HG03060 (cell line): Measurements from ENCODE around the gene RUNX3.

ENCODE experiments used
- ATAC-seq: cut with Tn5 transposase; IDR thresholded peaks from one replicate; pipeline ENCODE4 v1.9.1; 2021; ENCODE audit warnings: low read depth, moderate number of reproducible peaks; ENCODE audit not compliant: unreplicated experiment

RUNX3 gene

DNA sequence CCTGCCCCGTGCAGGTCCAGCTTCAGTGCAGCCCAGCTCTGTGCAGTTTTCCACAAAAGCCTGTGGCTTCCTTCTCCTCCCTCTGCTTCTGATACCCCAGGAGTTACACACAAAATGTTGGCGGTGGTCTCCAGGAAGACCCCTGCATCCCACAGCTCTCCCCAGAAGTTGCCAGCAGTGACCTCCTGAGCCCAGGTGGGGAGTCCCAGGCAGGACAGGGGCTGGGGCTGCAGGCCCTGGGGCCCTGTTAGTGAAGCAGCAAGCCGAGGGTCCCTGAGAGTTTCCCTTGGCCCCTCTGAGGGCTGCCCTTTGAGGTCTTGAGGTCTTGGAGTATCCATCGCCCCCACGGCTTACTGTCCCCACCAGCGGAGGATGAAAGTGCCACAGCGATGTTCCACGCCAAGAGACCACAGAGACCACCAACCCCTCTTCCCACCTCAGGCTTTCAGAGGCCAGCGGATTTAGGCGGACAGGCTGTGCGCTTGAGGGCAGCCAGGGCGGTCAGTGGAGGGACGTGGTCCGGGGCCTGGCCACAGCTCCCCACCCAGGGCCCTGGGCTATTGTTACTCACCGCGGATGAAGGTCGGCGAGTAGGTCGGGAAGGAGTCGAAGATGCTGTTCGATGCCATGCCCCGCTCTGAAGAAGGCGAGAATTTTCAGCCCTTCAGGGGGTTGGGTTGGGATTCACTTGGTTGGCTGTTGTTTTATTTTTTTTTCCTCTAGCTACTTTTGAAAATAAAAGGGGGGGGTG lies 34.0 kb upstream of the RUNX3 start:
- no peak for ATAC-seq

GRCh38 chr1:24963099-24963872 lies 33.2 kb upstream of the RUNX3 start:
- no peak for ATAC-seq

DNA sequence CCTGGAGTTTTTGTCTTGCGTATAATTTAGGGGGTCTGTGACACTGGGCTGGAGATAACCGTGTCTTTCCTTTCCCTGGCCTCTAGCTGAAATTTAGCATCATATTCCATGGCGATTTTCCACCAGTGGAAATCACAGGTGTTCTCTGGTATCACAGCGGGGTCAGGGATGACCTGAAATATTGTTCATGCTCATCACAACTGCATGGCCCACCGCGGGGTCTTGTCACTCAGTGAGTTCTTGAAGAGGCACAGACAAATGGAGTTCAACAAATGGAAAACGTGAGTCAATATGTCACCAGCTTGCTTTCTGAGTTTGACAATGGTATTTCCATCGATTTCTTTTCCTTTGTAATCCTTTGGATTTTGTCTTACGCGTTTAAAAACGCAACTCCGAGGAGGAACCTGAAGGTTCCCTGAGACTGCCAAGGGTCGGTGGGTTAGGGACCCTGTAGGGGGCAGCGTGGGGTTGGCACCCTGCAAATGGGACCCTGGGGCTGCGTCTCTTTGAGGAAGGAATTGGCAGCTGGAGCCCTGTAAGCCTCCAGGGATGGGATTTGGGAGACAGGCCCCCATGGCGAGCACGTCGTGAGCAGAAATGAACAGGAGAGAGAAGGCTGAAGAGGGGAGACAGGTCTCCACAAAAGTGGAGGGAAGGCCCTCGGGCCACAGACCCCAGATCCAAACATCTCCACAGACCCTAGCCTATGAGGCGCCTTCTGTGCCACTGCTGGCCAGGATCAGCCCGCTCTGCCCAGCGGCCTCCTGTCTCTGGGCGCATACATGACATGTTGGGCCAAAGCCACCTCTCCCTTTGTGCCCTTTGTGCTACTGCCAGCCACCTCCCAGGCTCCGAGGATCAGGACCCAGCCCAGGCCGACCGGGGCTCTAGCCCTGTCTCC lies 32.1 kb upstream of the RUNX3 start:
- no peak for ATAC-seq

GRCh38 chr1:24961334-24961733 lies 31.3 kb upstream of the RUNX3 start:
- no peak for ATAC-seq

GRCh38 chr1:24960071-24960801 lies 30.2 kb upstream of the RUNX3 start:
- ATAC-seq: no peak

GRCh38 chr1:24959623-24959975 lies 29.5 kb upstream of the RUNX3 start:
- no peak for ATAC-seq

DNA sequence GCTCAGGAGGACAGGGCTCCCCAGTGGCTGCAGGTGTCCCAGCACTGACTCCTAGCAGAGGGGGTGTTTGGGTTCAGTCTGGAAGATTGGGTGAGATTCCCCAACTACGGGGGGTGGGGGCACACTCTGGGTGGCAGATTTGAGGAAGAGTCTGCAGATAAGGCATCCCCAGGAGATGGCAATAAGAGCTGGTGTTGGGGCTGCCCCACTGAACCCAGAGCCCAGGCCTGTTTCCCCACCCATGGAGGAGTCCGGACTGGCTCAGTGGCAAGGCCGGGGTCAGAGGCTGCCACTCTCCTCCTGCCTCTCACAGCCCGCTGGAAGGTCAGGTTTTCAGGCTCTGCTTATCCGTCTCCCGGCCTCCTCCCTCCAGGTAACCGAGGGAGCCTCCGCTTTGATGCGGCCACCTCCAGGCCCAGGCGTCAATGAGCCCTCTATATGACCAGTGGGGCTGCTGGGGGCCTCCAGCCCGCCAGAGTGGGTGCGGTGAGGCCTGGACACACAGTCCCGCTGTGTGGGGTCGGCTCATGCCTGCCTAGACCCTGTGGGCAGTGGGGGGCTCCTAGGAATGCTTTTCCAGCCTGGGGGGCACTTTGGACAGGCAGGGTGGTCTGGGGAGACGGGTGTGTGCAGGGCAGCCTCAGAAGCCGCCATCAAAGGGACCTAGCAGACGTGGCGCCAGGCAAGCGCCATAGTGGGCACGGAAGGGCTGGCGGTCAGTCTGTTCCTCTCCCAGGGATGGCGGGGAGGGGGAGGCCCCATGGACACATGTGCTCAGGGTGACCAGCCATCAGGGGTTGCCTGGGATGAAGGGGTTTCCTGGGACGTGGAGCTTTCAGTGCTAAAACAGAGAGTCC lies 28.9 kb upstream of the RUNX3 start:
- ATAC-seq: no peak

- ATAC-seq: no peak
These were observed 28.0 kb upstream of the RUNX3 start for GRCh38 chr1:24957808-24958752.

DNA sequence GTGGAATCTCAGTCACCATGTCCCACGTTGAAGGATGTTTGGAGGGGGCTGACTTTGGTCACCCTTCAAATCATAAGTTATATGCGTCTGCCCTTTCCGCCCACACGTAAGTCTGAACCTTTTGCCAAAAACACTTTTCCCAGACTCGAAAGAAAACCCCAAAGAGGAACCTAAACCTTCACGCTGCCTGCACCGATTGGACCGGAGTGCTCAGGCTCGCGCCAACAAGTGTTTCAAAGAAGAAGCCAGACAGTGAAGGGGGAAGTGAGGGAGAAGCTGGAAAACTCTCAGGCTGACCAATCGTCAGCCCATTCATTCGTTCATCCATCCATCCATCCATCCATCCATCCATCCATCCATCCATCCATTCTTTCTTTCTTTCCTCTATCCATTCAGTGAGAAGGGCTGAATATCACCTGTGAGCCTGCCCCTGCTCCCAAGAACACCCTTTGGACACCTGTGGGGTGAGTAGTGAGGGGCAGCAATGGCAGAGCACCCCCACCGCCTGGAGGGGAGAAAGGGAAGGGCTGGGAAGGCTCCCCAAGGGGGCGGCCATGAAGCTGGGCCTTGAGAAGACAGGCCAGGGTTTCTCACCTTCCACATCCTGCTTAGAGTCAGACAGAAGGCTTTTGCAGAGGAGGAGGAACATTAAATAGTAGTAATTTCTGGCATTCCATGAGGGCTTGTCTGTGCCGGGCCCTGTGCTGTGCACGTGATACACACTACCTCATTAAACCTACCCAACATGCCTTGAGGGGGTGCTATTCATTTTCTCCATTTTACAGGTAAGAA lies 27.1 kb upstream of the RUNX3 start:
- no peak for ATAC-seq

GRCh38 chr1:24955779-24956365 lies 25.8 kb upstream of the RUNX3 start:
- no peak for ATAC-seq

DNA sequence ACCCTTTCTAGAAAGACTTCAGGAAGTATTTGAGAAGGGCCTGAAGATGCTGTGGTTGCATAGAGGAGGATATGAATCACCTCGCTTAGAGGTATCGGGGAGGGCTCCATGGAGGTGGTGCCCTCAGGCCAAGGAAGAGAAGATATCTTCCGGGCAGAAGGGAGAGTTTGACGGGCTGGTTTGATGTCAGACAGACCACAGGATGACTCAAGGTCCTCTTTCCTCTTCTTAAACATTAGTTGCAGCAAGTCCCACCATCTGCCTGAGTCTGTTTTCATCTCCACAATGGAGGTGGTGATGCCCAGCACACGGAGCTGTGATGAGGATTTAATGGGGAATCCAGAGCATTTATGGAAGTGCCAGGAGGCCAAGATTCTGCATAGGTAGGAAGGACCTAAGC lies 25.1 kb upstream of the RUNX3 start:
- ATAC-seq: no peak

DNA sequence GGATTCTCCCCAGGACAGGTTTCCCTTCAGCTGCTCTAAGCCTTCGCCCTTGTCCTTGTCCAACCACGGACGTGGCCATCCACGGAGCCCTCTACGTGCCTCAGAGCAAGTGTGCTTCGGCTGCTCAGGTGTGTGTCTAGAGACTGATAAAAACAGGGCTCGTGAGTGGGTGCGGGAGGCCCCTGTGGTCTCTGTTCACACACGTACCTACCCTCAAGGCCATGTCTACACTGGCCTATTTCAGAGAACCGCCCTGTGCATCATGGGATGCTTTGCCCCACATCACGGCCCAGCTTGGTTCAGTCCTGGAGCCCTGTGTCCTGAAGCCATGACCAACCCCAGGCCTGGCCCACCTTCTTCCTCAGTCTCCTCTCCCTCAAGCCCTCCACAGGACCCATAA lies 24.6 kb upstream of the RUNX3 start:
- ATAC-seq: no peak

DNA sequence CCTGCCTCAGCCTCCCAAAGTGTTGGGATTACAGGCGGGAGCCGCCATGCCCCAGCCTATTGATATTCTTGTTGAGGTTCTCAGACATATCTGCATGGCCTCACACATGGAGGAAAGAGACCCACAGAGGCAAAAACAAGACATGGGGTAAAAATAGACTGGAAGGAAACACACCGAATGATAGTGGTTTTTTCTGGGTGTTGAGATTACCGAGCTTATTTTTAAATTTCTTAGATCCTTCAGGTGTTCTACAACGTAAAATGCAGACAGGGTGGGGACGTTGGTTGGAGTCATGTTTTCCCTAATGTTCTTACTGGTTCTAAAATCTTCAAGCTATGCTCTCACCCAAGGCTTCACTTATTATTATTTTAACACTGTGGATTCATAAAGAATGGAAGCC lies 23.9 kb upstream of the RUNX3 start:
- ATAC-seq: no peak

DNA sequence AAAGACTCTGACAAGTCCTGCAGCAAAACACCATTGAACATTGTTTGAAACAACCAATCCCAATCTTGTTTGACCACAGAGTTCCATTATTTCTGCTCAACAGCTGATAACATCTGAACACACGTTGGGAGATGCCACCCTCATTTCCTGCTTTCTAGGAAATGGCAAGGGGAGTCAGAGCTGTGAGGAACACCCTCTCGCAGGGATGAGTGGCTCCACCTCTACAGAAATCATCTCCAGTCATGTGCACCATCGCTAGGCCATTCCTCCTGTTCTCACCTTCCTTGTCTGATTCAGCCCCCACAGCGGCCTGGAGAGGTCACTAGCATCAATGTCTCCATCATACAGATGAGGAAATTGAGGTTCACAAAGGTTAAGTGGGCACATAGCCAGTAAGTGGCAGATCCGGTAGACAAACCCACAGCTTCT lies 22.4 kb upstream of the RUNX3 start:
- ATAC-seq: no peak

DNA sequence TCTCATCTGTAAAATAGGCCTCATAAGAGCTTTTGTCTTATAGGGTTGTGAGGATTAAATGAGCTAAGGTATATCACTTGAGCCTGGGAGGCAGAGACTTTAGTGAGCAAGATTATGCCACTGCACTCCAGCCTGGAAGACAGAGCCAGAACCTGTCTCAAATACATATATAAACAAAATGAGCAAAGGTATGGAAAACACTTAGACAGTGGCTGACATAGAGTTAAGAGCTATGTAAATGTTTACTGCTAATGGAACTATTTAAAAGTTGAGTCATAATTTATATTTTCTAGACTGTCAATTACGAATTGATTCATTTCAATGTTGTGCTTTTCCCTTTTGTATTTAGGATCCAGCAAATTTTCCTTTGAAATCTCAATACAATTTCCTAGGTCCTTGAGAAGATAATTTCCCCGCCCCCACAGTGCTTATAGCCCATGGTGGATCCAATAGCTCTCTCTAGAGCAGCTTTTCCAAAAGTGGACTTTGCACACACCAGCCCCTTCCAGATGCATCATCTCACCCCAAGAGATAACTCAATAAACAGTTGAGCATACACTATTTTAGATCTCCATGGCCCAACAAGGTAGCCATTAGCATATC lies 21.8 kb upstream of the RUNX3 start:
- ATAC-seq: no peak

DNA sequence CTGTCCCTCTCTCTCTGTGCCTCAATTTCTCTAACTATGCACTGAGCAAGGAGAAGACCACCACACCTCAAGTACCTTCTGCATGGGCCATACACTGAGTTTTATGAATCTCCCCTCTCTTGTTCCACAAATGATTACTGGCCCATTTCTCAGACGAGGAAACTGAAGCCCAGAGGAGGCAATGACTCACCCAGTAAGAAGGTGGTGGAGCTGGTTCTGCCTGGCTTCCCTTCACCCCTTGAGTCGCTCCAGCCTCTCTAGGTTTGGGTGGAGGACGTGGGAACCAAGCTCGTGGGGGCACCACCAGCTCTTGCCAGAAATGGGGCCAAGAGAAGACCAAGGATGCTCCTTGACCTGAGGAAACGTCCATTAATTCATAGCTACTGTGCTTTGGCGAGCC lies 21.3 kb upstream of the RUNX3 start:
- ATAC-seq: no peak

DNA sequence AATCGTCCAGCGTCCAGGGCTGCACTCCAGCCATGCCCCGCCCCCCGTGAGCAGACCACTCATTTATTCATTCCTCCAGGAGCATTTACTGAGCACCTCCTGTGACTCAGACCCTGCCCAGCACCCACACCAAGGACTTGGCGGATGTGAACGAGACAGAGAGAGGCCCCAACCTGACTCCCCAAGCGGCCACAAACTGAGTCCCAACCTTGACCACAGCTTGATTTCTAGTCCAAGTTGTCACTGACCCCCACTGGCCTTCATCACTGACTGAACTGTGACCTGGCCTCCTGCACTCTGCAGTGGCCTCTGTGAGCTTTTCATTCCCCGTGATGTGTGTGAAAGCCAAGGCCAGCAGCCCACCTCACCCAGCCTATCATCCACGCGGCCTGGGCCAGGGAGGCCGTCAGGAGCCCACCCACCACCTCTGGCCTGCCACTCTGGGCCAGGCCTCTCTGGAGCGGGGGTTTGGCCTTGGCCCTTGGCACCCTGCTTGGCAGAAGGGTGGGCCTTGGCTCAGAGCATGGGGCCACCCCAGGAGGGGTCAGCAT lies 19.3 kb upstream of the RUNX3 start:
- ATAC-seq: no peak
